Central memory CD8-positive, alpha-beta T cell (primary cell): ENCODE results near the gene TRHDE.

ENCODE experiments used
- ATAC-seq: fragments of 150-1000 bp; cut with Tn5 transposase; replicated peaks from 2 replicates; pipeline ENCODE4 v1.10.0; 2022; ENCODE audit warnings: mild to moderate bottlenecking, moderate FRiP score, moderate number of reproducible peaks; ENCODE audit not compliant: poor library complexity, severe bottlenecking; ENCODE audit errors: extremely low read depth
- DNase-seq, 2 donors: peaks; one replicate each; pipeline ENCODE4 v3.0.0; 2021; ENCODE audit warnings: low spot score in 2 of 2
- H3K27ac Mint-ChIP-seq: one replicate; pipeline ENCODE4 v1.8.0; 2022; ENCODE audit warnings: low read depth, mild to moderate bottlenecking, moderate library complexity, mixed read lengths
- H3K27me3 Mint-ChIP-seq: one replicate; pipeline ENCODE4 v1.8.0; 2022; ENCODE audit warnings: mixed read lengths
- H3K36me3 Mint-ChIP-seq: one replicate; pipeline ENCODE4 v1.8.0; 2022; ENCODE audit warnings: mild to moderate bottlenecking, moderate library complexity, mixed read lengths; ENCODE audit not compliant: insufficient read depth
- H3K4me1 Mint-ChIP-seq: one replicate; pipeline ENCODE4 v1.8.0; 2022; ENCODE audit warnings: mixed read lengths
- H3K4me3 Mint-ChIP-seq: one replicate; pipeline ENCODE4 v1.8.0; 2022; ENCODE audit warnings: mild to moderate bottlenecking, moderate library complexity, mixed read lengths
- H3K9me3 Mint-ChIP-seq: one replicate; pipeline ENCODE4 v1.8.0; 2022; ENCODE audit warnings: mixed read lengths

Gene TRHDE, protein sequence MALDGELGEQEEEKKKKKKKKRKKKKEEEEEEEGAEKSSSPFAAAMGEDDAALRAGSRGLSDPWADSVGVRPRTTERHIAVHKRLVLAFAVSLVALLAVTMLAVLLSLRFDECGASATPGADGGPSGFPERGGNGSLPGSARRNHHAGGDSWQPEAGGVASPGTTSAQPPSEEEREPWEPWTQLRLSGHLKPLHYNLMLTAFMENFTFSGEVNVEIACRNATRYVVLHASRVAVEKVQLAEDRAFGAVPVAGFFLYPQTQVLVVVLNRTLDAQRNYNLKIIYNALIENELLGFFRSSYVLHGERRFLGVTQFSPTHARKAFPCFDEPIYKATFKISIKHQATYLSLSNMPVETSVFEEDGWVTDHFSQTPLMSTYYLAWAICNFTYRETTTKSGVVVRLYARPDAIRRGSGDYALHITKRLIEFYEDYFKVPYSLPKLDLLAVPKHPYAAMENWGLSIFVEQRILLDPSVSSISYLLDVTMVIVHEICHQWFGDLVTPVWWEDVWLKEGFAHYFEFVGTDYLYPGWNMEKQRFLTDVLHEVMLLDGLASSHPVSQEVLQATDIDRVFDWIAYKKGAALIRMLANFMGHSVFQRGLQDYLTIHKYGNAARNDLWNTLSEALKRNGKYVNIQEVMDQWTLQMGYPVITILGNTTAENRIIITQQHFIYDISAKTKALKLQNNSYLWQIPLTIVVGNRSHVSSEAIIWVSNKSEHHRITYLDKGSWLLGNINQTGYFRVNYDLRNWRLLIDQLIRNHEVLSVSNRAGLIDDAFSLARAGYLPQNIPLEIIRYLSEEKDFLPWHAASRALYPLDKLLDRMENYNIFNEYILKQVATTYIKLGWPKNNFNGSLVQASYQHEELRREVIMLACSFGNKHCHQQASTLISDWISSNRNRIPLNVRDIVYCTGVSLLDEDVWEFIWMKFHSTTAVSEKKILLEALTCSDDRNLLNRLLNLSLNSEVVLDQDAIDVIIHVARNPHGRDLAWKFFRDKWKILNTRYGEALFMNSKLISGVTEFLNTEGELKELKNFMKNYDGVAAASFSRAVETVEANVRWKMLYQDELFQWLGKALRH

DNA sequence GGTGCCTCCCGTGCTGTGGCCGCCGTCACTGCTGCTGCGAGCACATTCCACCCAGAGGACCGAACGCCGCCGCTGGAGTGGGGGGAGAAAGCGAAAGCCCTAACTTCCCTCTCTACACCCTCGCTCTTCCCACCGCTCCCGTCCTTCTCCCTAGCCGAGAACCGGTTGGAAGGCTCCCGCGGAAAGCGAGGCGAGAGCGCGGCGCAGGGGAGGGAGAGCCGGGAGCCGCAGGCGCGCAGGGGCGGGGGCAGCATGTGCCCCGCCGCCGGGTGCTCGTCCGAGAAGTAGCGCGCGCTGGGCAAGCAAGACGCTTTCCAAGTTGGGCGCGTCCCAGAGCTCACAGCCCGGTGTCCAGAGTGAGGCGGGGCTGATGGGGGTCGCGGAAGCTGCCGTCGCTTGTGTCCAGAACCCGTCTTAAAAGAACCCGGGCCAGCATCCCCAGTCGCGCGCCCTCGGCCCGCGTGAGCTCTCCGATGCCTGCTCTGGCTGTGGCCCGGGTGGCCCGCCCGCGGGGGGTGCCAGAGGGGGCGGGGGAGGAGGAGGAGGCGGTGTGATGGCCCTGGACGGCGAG, at the start of gene TRHDE:
TRHDE (plus strand) TSS at position 280 of the 571 bp plus-strand sequence; CDS start at position 554, 274 bp downstream.
- DNase-seq = no peak
- Mint-ChIP-seq H3K9me3 (no peaks in the 10 kb centered on the region), H3K27ac (no peak within 1 kb of the TSS)

DNA sequence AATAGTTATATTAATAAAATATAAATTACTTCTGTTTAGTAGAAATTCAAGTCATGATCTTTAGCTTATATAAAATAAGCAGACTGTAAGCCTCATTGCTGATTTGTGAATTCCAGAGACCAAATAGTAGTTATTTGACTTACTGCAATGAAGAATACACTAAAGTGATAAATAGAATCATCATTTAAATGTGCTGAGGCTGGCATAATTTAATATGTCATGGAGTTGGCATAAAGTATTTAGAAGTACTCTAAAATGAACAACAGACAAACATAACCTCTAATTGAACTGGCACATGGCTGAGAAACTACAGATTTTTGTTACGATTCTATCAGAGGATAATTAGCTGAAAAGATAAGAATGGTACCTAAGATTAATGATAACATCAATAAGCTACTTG, 45.7 kb upstream of the TRHDE start:
- Mint-ChIP-seq H3K4me1 (no peaks in the 10 kb centered on the region), H3K9me3 (no peaks in the 10 kb centered on the region), H3K36me3 (no peaks in the 10 kb centered on the region), H3K4me3 (no peak overlapping the region), H3K27me3 (no peaks in the 10 kb centered on the region), H3K27ac (no peak overlapping the region)
- ATAC-seq (no peak), DNase-seq (no peak)

More for the DNA sequence above, at the start of gene TRHDE:
- no peak for ATAC-seq
- Mint-ChIP-seq H3K36me3 (no peaks in the 10 kb centered on the region), H3K4me1 (no peaks in the 10 kb centered on the region), H3K4me3 (no peak within 1 kb of the TSS), H3K27me3 (peaks cover 32% of the 10 kb centered on the region)

DNA sequence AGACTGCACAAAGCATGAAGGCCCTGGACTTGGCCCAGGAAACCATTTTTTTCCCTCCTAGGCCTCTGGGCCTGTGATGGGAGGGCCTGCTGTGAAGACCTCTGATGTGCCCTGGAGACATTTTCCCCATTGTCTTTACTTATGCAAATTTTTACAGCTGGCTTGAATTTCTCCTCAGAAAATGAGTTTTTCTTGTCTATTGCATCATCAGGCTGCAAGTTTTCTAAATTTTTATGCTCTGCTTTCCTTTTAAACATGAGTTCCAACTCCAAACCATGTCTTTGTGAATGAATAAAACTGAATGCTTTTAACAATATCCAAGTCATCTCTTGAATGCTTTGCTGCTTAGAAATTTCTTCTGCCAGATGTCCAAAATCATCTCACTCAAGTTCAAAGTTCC, 43.7 kb upstream of the TRHDE start:
- no peaks in the 10 kb centered on the region for H3K27me3 Mint-ChIP-seq

DNA sequence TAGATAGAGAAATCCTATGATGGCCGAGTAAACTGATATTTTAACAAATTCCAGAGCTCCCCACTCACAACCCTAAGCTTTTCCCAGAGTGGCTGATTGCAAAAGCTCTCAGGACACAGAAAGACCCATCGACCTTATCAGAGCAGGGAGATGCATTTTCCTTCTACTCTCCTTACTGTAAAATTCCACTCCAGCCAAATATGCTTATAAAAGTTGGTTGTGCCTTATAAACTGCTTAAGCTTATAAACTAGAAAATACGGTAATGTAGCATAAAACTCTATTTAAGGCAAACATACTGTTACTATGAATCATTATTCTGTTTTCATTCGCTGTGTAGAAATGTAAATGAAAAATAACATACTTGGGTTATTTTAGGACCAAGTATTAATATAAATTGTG, 41.6 kb upstream of the TRHDE start:
- Mint-ChIP-seq H3K4me3 (no peak overlapping the region), H3K9me3 (no peaks in the 10 kb centered on the region), H3K27me3 (no peaks in the 10 kb centered on the region), H3K4me1 (no peaks in the 10 kb centered on the region), H3K36me3 (no peaks in the 10 kb centered on the region), H3K27ac (no peak overlapping the region)
- ATAC-seq (no peak), DNase-seq (no peak)

More for the DNA sequence above, 43.7 kb upstream of the TRHDE start:
- no peak for DNase-seq
- H3K4me1 Mint-ChIP-seq = no peaks in the 10 kb centered on the region
- no peak for ATAC-seq
- H3K36me3 Mint-ChIP-seq = no peaks in the 10 kb centered on the region
- no peak overlapping the region for H3K4me3 Mint-ChIP-seq
- H3K27ac Mint-ChIP-seq = no peak overlapping the region
- H3K9me3 Mint-ChIP-seq = no peaks in the 10 kb centered on the region

DNA sequence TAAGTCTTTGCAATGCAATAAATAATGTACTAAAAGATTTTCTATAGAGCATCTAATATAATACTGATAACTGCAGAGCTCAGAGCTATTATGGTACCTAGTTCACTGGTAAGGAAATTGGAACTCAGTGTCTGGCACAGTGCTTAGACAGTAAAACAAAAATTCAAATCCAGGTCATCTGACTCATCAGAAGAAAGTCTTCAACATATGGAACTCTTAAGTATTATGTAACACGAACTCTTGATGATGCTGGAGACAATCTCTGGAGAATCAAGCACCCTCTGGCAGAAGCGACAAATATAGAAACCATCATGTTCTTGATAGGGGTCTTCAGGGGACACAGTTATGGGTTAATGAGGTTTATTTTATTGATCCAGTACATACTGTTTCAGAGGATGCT, 37.3 kb upstream of the TRHDE start:
- no peak for DNase-seq
- ATAC-seq = no peak
- Mint-ChIP-seq H3K4me1 (no peaks in the 10 kb centered on the region), H3K4me3 (no peak overlapping the region), H3K27ac (no peak overlapping the region), H3K36me3 (no peaks in the 10 kb centered on the region), H3K27me3 (no peaks in the 10 kb centered on the region), H3K9me3 (peaks cover 6% of the 10 kb centered on the region)

DNA sequence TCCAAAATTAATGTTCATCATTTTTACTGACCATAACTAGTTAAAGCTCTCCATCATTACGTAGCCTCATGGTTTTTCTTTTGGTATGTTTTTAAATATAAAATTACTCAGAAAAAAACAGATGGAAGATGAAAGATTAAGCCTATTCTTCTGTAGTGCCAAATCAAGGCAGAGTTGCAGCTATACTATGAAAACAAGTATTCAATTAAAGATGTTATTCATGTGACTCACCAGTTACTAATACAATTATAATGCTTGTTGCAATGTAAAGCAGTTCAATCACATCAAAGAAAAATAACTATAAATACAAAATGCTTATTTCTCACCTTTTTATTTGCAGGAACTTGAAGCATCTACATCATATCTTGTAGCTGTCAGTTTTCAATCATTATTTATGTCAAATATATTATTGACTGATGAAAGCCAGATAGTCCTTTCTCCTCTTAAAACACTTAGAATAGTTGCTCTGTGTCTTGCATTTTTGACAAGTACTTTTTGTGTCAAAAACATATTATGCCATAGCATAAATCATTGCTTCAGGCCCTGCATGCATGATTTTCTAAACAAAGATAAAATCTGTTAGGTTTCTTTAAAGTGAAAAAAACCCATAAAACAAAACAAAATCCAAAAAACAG, 36.0 kb upstream of the TRHDE start:
- no peaks in the 10 kb centered on the region for H3K4me1 Mint-ChIP-seq
- no peak overlapping the region for H3K4me3 Mint-ChIP-seq
- H3K36me3 Mint-ChIP-seq = no peaks in the 10 kb centered on the region
- no peaks in the 10 kb centered on the region for H3K27me3 Mint-ChIP-seq
- ATAC-seq (no peak), DNase-seq (no peak)
- peaks cover 11% of the 10 kb centered on the region for H3K9me3 Mint-ChIP-seq
- no peak overlapping the region for H3K27ac Mint-ChIP-seq

DNA sequence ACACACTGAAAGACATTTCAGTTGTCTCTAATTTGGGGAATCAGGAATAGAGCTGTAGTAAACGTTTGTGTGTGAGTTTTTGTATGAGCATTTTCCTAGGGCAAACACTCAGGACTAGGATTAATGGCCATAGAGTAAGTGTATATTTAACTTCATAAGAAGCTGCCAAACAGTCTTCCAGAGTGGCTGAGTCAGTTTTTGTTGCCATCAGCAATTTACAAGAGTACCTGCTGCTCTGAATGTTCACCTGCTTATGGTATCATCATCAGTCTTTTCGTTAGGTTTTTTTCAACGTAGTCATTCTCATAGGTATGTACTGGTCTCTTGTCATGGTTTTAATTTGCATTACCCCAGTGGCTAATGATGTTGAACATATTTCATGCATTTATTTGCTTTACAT, 30.6 kb upstream of the TRHDE start:
- Mint-ChIP-seq H3K4me3 (no peak overlapping the region), H3K4me1 (no peaks in the 10 kb centered on the region), H3K9me3 (peaks cover 18% of the 10 kb centered on the region), H3K36me3 (no peaks in the 10 kb centered on the region), H3K27ac (no peak overlapping the region), H3K27me3 (no peaks in the 10 kb centered on the region)
- ATAC-seq (no peak), DNase-seq (no peak)

DNA sequence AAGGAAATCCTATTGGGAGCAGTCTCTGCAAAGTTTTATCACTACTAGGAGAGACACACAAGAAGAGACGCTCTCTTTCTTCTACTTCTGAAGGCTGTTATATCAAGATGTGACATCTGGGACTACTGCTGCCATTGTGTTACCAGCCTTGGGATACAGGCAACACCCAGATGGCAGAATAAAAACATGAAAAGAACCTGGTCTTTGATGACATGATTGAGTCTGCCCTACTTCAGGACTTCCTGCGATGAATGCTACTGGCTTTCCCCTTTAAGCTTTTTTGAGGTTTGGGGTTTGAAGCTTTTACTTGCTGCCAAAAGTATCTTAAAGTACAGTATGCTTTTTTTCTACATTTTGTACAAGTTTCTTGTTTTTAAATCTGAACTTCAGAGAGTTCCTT, 29.2 kb upstream of the TRHDE start:
- no peak overlapping the region for H3K4me3 Mint-ChIP-seq

DNA sequence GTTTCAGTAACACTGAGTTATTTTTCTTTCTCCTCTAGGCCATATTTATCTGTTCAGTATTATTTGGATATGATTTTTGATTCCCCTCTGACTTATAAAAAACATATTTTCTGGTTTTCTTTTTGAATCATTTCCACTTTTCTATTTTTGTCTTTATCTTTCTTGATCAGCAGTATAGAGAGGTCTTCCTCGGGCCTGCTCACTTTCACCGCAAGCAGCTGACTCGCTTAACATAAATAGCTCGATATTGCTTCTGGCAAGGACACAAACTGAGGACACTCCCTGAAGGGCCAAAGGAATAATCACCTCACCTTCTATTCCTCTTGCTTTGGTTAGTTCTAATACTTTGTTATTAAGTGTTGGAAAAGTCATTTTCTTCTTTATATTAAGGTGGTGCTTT, 25.8 kb upstream of the TRHDE start:
- H3K9me3 Mint-ChIP-seq = peaks cover 13% of the 10 kb centered on the region
- no peak for DNase-seq
- no peak for ATAC-seq
- no peak overlapping the region for H3K27ac Mint-ChIP-seq
- no peaks in the 10 kb centered on the region for H3K27me3 Mint-ChIP-seq
- no peaks in the 10 kb centered on the region for H3K4me1 Mint-ChIP-seq
- no peaks in the 10 kb centered on the region for H3K36me3 Mint-ChIP-seq
- no peak overlapping the region for H3K4me3 Mint-ChIP-seq

More for the DNA sequence above, 29.2 kb upstream of the TRHDE start:
- DNase-seq (no peak), ATAC-seq (no peak)
- H3K9me3 Mint-ChIP-seq = peaks cover 14% of the 10 kb centered on the region
- H3K4me1 Mint-ChIP-seq = no peaks in the 10 kb centered on the region
- no peak overlapping the region for H3K27ac Mint-ChIP-seq
- H3K27me3 Mint-ChIP-seq = no peaks in the 10 kb centered on the region
- no peaks in the 10 kb centered on the region for H3K36me3 Mint-ChIP-seq

DNA sequence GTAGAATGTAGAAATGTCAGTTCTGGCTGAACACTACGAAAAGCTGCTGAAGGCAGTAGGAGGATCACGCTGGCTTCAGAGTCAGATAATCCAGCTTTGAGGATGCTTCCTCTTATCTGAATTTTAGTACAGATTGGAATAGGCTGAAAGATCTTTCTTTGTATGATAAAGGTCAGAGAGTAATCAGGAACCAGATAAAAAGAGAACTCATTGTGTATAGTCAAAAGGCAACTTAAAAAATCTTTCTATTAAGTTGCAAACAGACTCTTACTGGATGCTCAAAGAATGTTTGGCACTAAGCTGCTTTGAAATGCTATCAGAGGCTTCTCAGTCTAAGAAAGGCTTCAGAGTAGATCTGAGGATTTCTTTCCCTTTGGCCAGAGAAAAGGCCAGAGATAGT, 21.8 kb upstream of the TRHDE start:
- Mint-ChIP-seq H3K27me3 (no peaks in the 10 kb centered on the region), H3K9me3 (peaks cover 16% of the 10 kb centered on the region), H3K27ac (no peak overlapping the region), H3K4me1 (no peaks in the 10 kb centered on the region), H3K36me3 (peaks cover 1% of the 10 kb centered on the region), H3K4me3 (no peak overlapping the region)
- ATAC-seq (no peak), DNase-seq (no peak)

DNA sequence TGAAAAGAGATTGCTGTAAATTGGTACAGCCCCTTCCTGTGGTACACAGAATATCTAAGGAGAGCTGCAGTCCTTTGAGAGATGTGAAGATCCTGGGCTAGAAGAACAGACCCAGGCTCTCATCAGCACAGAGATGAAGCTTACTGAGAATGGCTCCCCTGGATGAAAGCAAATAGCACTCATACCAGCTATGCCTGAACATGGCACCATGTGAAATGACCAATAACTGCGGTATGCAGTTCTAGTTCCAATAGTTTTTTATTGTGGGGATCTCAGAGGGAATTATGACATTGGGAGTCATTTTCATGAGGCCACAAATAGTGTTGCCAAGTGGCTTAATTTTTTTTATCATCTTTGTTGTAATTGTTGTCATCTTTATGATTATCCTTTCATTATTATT, 15.4 kb upstream of the TRHDE start:
- H3K27ac Mint-ChIP-seq = no peak overlapping the region
- DNase-seq (no peak), ATAC-seq (no peak)
- no peaks in the 10 kb centered on the region for H3K4me1 Mint-ChIP-seq
- peaks cover 19% of the 10 kb centered on the region for H3K9me3 Mint-ChIP-seq
- no peak overlapping the region for H3K4me3 Mint-ChIP-seq
- H3K27me3 Mint-ChIP-seq = no peaks in the 10 kb centered on the region
- peaks cover 1% of the 10 kb centered on the region for H3K36me3 Mint-ChIP-seq

DNA sequence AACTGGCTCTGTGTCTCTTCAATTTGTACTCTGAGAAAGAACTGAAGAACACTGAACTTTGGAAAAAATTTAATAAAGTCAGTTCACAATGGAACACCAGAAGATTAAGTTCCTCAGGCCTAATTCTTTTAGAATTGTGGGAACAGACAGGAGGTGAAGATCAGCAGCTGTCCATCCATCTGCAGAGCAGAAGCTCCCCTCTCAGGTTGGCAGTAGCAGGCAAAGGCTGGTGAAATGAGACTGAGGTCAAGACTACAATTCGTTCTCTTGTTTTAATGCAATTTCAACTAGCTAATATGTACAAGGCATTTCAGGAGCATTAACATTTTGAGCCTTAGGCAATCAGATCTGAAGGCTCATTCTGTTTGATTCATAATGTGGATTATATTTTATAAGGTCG, 10.3 kb upstream of the TRHDE start:
- no peaks in the 10 kb centered on the region for H3K9me3 Mint-ChIP-seq
- DNase-seq (no peak), ATAC-seq (no peak)
- no peaks in the 10 kb centered on the region for H3K36me3 Mint-ChIP-seq
- H3K4me1 Mint-ChIP-seq = no peaks in the 10 kb centered on the region
- H3K27ac Mint-ChIP-seq = no peak overlapping the region
- H3K27me3 Mint-ChIP-seq = no peaks in the 10 kb centered on the region
- no peak overlapping the region for H3K4me3 Mint-ChIP-seq
